Mesenchymal stem cell (in vitro differentiated cells and primary cell): ENCODE measurements around the gene B9D1.

Source experiments
- DNase-seq: peaks from one replicate; pipeline ENCODE4 v3.0.0-alpha.2; 2013
- H2AFZ ChIP-seq: one replicate; pipeline ENCODE4 v1.6.1; 2013; ENCODE audit warnings: low read depth, mild to moderate bottlenecking, control low read depth, inconsistent platforms, low read length, moderate library complexity
- H2AK5ac ChIP-seq: 2 replicates; pipeline ENCODE4 v1.6.1; 2013; ENCODE audit warnings: low read length, moderate library complexity, mild to moderate bottlenecking, inconsistent platforms; ENCODE audit not compliant: severe bottlenecking
- H2BK120ac ChIP-seq: one replicate; pipeline ENCODE4 v1.6.1; 2013; ENCODE audit warnings: low read depth, mild to moderate bottlenecking, inconsistent platforms, low read length, moderate library complexity
- H2BK12ac ChIP-seq, 2 experiments: one replicate each; pipeline ENCODE4 v1.6.1; 2013; ENCODE audit warnings: inconsistent platforms in 2 of 2, low read length in 2 of 2, mild to moderate bottlenecking in 2 of 2, moderate library complexity in 2 of 2, control low read depth in 1 of 2
- H2BK15ac ChIP-seq: one replicate; pipeline ENCODE4 v1.6.1; 2013; ENCODE audit warnings: mild to moderate bottlenecking, low read depth, inconsistent platforms; ENCODE audit not compliant: poor library complexity, severe bottlenecking
- H2BK5ac ChIP-seq: 2 replicates; pipeline ENCODE4 v1.6.1; 2013; ENCODE audit warnings: low read depth, mild to moderate bottlenecking, low read length, control low read depth, inconsistent platforms; ENCODE audit not compliant: poor library complexity, severe bottlenecking
- H3K14ac ChIP-seq, 2 experiments: one replicate each; pipeline ENCODE4 v1.6.1; 2013; ENCODE audit warnings: inconsistent platforms in 2 of 2, low read length in 2 of 2, control low read depth in 1 of 2, mild to moderate bottlenecking in 1 of 2, moderate library complexity in 1 of 2
- H3K18ac ChIP-seq, 2 experiments: one replicate each; pipeline ENCODE4 v1.6.1; 2013; ENCODE audit warnings: inconsistent platforms in 2 of 2, low read length in 2 of 2, control low read depth in 1 of 2, low read depth in 1 of 2, mild to moderate bottlenecking in 1 of 2
- H3K23ac ChIP-seq, 2 experiments: one replicate each; pipeline ENCODE4 v1.6.1; 2013; ENCODE audit warnings: inconsistent platforms in 2 of 2, low read length in 2 of 2, mild to moderate bottlenecking in 2 of 2, moderate library complexity in 2 of 2, control low read depth in 1 of 2
- H3K27ac ChIP-seq: 2 replicates; pipeline ENCODE4 v1.5.1; 2013; ENCODE audit warnings: mild to moderate bottlenecking, moderate library complexity, low read length, control low read depth, inconsistent platforms; ENCODE audit not compliant: poor library complexity, severe bottlenecking
- H3K27me3 ChIP-seq, 2 experiments: 2 replicates each; pipeline versions ENCODE4 v1.6.1 to v1.7.0; 2013; ENCODE audit warnings: low read length in 2 of 2, mild to moderate bottlenecking in 2 of 2, moderate library complexity in 2 of 2, control low read depth in 1 of 2, inconsistent platforms in 1 of 2; ENCODE audit not compliant: control insufficient read depth in 1 of 2, insufficient read depth in 1 of 2
- H3K36me3 ChIP-seq, 2 experiments: 2 replicates each; pipeline versions ENCODE4 v1.6.1 to v1.7.0; 2013; ENCODE audit warnings: low read length in 2 of 2, control low read depth in 1 of 2, inconsistent platforms in 1 of 2, low read depth in 1 of 2, mild to moderate bottlenecking in 1 of 2; ENCODE audit not compliant: insufficient read depth in 2 of 2, control insufficient read depth in 1 of 2
- H3K4ac ChIP-seq, 2 experiments: one replicate each; pipeline ENCODE4 v1.6.1; 2013; ENCODE audit warnings: inconsistent platforms in 2 of 2, low read length in 2 of 2, mild to moderate bottlenecking in 2 of 2, moderate library complexity in 2 of 2, control low read depth in 1 of 2, low read depth in 1 of 2
- H3K4me1 ChIP-seq: 2 replicates; pipeline ENCODE4 v1.6.1; 2013; ENCODE audit warnings: low read depth, low read length, control low read depth; ENCODE audit not compliant: control insufficient read depth, insufficient read depth
- H3K4me2 ChIP-seq: 2 replicates; pipeline ENCODE4 v1.6.1; 2013; ENCODE audit warnings: low read length, mild to moderate bottlenecking, inconsistent platforms; ENCODE audit not compliant: poor library complexity, severe bottlenecking
- H3K4me3 ChIP-seq, 2 experiments: 2 replicates each; pipeline versions ENCODE4 v1.5.1 to v1.7.0; 2013; ENCODE audit warnings: low read length in 2 of 2, mild to moderate bottlenecking in 2 of 2, control low read depth in 1 of 2, low read depth in 1 of 2; ENCODE audit not compliant: insufficient read depth in 1 of 2
- H3K79me1 ChIP-seq: replicated peaks from 2 replicates; pipeline ENCODE4 v1.6.1; 2013; ENCODE audit warnings: mild to moderate bottlenecking, control low read depth, low read length, inconsistent platforms; ENCODE audit not compliant: poor library complexity, severe bottlenecking
- H3K9ac ChIP-seq: 2 replicates; pipeline ENCODE4 v1.7.0; 2013; ENCODE audit warnings: mild to moderate bottlenecking, low read length, moderate library complexity
- H3K9me3 ChIP-seq: 2 replicates; pipeline ENCODE4 v1.7.0; 2013; ENCODE audit warnings: mild to moderate bottlenecking, low read length; ENCODE audit not compliant: control insufficient read depth
- H4K8ac ChIP-seq: one replicate; pipeline ENCODE4 v1.6.1; 2013; ENCODE audit warnings: inconsistent platforms, mild to moderate bottlenecking, low read length, moderate library complexity
- H4K91ac ChIP-seq: one replicate; pipeline ENCODE4 v1.6.1; 2013; ENCODE audit warnings: mild to moderate bottlenecking, low read length, inconsistent platforms
- WGBS: methylation state at CpG from one replicate; pipeline ENCODE4 v1.1.7; 2013; ENCODE audit warnings: mixed read lengths; 5-methylcytosine and 5-hydroxymethylcytosine counted together

The B9D1 gene

GRCh38 chr17:19334331-19334730 lies 28.2 kb downstream of the B9D1 start:
- DNase-seq: no peak
- no peak overlapping the region for H2BK15ac ChIP-seq
- 97% methylated on average over 4 of the region's 6 CpGs for WGBS
- no peak overlapping the region for H2BK5ac ChIP-seq
- no peak overlapping the region for H3K23ac ChIP-seq
- H2AK5ac ChIP-seq: no peak overlapping the region
- H3K4ac ChIP-seq: no peak overlapping the region
- H2BK120ac ChIP-seq: no peak overlapping the region
- H4K91ac ChIP-seq: no peak overlapping the region
- H3K18ac ChIP-seq: no peak overlapping the region
- no peak overlapping the region for H2AFZ ChIP-seq
- H3K4me3 ChIP-seq: no peak overlapping the region
- H3K27ac ChIP-seq: no peak overlapping the region
- no peaks in the 10 kb centered on the region for H3K27me3 ChIP-seq
- H3K4me2 ChIP-seq: no peak overlapping the region
- H2BK12ac ChIP-seq: no peak overlapping the region
- H3K14ac ChIP-seq: no peak overlapping the region
- no peaks in the 10 kb centered on the region for H3K9me3 ChIP-seq
- peaks cover 18% of the 10 kb centered on the region for H3K79me1 ChIP-seq
- H4K8ac ChIP-seq: no peak overlapping the region
- no peak overlapping the region for H3K9ac ChIP-seq
- H3K36me3 ChIP-seq: peaks cover 40 to 62% of the 10 kb centered on the region in 2 experiments
- peaks cover 34% of the 10 kb centered on the region for H3K4me1 ChIP-seq

DNA sequence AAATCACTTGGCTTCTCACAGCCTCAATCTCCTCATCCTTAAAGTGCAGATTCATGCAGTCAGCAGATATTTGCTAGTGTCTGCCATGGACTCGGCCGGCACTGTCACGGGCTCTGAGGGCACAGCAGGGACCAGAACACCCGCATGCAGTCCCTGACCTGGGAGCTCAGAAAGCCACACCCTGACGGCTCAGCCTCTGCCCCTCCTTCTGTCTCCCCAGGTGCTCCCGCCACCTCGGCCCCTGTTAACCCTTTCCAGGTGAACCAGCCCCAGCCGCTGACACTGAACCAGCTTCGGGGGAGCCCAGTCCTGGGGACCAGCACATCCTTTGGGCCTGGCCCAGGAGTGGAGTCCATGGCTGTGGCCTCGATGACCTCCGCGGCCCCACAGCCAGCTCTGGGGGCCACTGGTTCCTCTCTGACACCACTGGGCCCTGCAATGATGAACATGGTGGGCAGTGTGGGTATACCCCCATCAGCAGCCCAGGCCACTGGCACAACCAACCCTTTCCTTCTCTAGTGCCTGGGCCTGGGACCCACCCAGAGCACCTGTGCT lies 28.7 kb downstream of the B9D1 start:
- DNase-seq: no peak
- H3K14ac ChIP-seq: no peak overlapping the region
- H4K91ac ChIP-seq: no peak overlapping the region
- peaks cover 39% of the 10 kb centered on the region for H3K4me1 ChIP-seq
- H3K9ac ChIP-seq: no peak overlapping the region
- H4K8ac ChIP-seq: no peak overlapping the region
- H3K27ac ChIP-seq: no peak overlapping the region
- no peak overlapping the region for H3K4me3 ChIP-seq
- no peaks in the 10 kb centered on the region for H3K27me3 ChIP-seq
- H2AFZ ChIP-seq: no peak overlapping the region
- H3K18ac ChIP-seq: no peak overlapping the region
- 93% methylated on average over 9 of the region's 12 CpGs for WGBS
- no peak overlapping the region for H2AK5ac ChIP-seq
- no peak overlapping the region for H2BK15ac ChIP-seq
- peaks cover 45 to 66% of the 10 kb centered on the region in 2 experiments for H3K36me3 ChIP-seq
- no peaks in the 10 kb centered on the region for H3K9me3 ChIP-seq
- no peak overlapping the region for H2BK5ac ChIP-seq
- H3K79me1 ChIP-seq: peaks cover 18% of the 10 kb centered on the region
- H2BK12ac ChIP-seq: no peak overlapping the region
- H2BK120ac ChIP-seq: no peak overlapping the region
- no peak overlapping the region for H3K4ac ChIP-seq
- H3K23ac ChIP-seq: no peak overlapping the region
- H3K4me2 ChIP-seq: no peak overlapping the region

DNA sequence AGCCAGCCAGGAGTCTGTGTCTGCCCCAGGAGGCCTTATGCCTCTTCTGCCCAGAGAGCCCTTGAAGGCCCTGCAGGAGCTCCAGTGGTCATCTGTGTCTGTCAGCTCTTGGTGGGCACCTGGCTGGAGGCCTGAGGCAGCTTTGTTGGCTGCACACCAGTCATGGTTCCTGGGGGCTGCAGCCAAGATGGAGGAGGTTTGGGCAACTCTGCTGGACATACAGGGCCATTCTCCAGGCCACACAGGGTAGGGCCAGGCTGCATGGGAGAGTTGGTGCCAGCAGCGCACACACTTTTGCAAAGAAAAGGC lies 29.4 kb downstream of the B9D1 start:
- H2BK15ac ChIP-seq: no peak overlapping the region
- H2BK5ac ChIP-seq: no peak overlapping the region
- no peak overlapping the region for H4K91ac ChIP-seq
- H2AK5ac ChIP-seq: no peak overlapping the region
- no peaks in the 10 kb centered on the region for H3K27me3 ChIP-seq
- no peak overlapping the region for H3K23ac ChIP-seq
- no peak overlapping the region for H3K14ac ChIP-seq
- no peak overlapping the region for H3K4me3 ChIP-seq
- H2BK12ac ChIP-seq: no peak overlapping the region
- H2BK120ac ChIP-seq: no peak overlapping the region
- H4K8ac ChIP-seq: no peak overlapping the region
- no peak overlapping the region for H3K4ac ChIP-seq
- H3K9me3 ChIP-seq: no peaks in the 10 kb centered on the region
- no peak for DNase-seq
- peaks cover 53 to 69% of the 10 kb centered on the region in 2 experiments for H3K36me3 ChIP-seq
- H3K18ac ChIP-seq: no peak overlapping the region
- no peak overlapping the region for H3K4me2 ChIP-seq
- H2AFZ ChIP-seq: no peak overlapping the region
- no peak overlapping the region for H3K27ac ChIP-seq
- 94% methylated on average over 1 of the region's 1 CpG for WGBS
- peaks cover 44% of the 10 kb centered on the region for H3K4me1 ChIP-seq
- H3K79me1 ChIP-seq: peaks cover 20% of the 10 kb centered on the region
- H3K9ac ChIP-seq: no peak overlapping the region

DNA sequence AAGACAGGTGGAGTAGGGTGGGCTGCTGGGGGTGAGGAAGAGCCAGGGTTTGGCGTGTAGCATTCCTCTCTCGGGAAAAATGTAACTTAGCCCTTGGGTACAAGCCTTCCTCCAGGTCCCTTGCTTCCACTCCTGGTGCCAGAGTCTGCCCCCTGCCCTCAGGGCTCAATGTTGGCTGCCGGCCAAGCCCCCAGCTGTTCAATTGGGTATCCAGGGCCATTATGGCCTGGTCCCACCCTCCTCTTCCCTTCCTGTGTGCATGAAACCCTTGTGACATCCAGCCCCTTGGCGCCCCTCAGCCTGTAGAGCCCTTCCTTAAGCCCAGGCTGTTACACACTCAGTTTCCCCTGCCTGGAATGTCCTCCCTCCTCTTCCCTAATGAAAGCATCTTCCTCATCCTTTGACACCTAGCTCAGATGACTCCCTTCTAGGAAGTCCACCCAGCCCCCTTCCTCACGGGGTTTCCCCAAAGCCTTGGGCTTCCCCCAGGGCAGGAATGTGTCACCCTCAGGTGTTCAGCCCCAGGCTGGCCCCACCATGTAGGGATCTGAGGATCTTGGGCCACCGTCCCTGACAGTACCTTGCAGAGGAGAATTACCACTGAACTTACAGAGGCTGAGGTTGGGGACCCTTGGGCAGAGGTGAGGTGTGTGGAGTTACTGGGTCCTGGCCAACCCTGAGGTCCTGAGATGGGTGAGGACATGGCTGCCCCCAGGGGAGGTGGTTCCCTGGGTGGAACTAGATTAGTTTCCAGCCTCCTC lies 30.0 kb downstream of the B9D1 start:
- H3K4me2 ChIP-seq: no peak overlapping the region
- H3K14ac ChIP-seq: no peak overlapping the region
- no peak overlapping the region for H3K23ac ChIP-seq
- no peak for DNase-seq
- H3K27me3 ChIP-seq: no peaks in the 10 kb centered on the region
- H2BK15ac ChIP-seq: no peak overlapping the region
- no peaks in the 10 kb centered on the region for H3K9me3 ChIP-seq
- H3K79me1 ChIP-seq: peaks cover 20% of the 10 kb centered on the region
- peak overlapping the region; percentile 98 for H2AK5ac ChIP-seq
- peaks cover 43% of the 10 kb centered on the region for H3K4me1 ChIP-seq
- H2BK120ac ChIP-seq: no peak overlapping the region
- no peak overlapping the region for H4K8ac ChIP-seq
- whole genome bisulfite sequencing: 93% methylated on average over 6 of the region's 6 CpGs
- no peak overlapping the region for H3K4ac ChIP-seq
- no peak overlapping the region for H2AFZ ChIP-seq
- H2BK5ac ChIP-seq: no peak overlapping the region
- peak overlapping the region; percentile 75 for H3K27ac ChIP-seq
- H3K36me3 ChIP-seq: peaks cover 50 to 69% of the 10 kb centered on the region in 2 experiments
- H3K9ac ChIP-seq: no peak overlapping the region
- H3K18ac ChIP-seq: peak overlapping the region in 1 of 2 experiments; percentile 11
- H2BK12ac ChIP-seq: no peak overlapping the region
- no peak overlapping the region for H3K4me3 ChIP-seq
- H4K91ac ChIP-seq: no peak overlapping the region
